ENCODE measurements around the gene SCGB1D4.
"Not testable (repeated sequence)": the region's sequence is repeated elsewhere in the genome, so short reads cannot be mapped to it uniquely, and the experiment has no call there.

Gene SCGB1D4, protein sequence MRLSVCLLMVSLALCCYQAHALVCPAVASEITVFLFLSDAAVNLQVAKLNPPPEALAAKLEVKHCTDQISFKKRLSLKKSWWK

DNA sequence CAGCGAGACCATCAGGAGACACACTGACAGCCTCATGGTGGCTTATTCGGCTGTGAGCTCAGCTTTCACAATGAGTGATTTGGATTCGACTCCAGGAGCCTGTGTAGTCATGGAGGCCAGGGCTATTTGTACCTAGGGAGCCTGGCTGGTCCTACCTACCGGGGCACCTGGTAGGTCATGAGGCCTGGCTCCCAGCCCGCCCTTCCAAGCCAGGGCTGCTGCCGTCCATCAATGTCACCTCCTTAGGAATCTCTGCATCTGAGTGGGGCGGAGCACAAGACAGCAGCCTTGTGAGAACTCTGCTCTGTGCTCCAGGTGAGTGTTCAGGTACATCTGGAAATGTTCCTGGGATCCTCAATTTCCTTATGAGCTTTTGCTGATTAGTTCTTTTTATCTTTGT is at the start of gene SCGB1D4:
SCGB1D4 (minus strand) TSS at position 101 of the 400 bp plus-strand sequence; CDS start at position 36, 65 bp downstream.
- no peak for DNase-seq

DNA sequence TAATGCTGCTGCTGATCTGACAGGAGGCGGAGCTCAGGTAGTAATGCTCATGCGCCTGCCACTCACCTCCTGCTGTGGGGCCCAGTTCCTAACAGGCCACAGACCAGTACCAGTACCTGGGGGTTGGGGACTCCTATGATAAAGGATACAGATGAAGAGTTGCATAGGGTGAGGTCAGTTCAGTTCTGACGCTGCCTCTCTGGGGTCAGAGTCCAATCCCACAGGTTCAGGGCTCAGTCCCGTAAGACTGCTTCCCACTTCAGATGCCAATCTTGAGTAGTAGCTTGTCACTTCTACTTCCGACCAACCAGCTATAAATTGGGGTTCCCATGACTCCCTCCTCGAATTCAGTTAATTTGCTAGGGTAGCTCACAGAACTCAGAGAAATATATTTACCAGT is 47.0 kb upstream of the SCGB1D4 start:
- DNase-seq: no peak

DNA sequence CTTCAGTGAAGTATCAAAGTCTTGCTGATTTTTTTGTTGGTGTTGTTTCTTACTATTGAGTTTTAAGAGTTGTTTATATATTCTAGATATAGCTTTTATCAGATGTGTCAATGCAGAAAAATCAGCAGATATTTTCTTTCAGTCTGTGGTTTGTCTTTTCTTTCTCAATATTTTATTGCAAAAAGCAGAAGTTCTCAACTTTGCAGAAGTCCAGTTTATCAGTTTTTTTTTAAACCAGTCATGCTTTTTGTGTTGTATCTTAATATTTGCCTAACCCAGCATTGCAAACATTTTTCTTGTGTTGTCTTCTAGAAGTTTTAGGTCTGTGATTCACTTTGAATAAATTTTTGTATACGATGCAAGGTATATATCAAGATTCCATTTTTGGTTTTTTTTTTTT is 45.3 kb upstream of the SCGB1D4 start:
- DNase-seq: no peak

DNA sequence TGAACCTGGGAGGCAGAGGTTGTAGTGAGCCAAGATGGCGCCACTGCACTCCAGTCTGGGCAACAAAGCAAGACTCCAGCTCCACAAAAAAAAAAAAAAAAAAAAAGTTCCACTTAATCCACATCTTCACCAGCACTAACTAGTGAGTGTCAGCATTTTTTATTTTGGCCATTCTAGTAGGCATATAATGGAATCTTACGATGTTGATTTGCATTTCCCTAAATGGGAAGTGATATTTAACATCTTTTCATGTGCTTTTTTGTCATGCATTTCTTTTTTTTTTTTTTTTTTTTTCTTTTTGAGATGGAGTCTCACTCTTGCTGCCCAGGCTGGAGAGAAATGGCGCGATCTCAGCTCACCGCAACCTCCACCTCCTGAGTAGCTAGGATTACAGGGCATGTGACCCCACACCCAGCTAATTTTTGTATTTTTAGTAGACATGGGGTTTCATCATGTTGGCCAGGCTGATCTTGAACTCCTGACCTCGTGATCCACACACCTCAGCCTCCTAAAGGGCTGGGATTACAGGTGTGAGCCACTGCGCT is 44.8 kb upstream of the SCGB1D4 start:
- DNase-seq: not testable (repeated sequence)

DNA sequence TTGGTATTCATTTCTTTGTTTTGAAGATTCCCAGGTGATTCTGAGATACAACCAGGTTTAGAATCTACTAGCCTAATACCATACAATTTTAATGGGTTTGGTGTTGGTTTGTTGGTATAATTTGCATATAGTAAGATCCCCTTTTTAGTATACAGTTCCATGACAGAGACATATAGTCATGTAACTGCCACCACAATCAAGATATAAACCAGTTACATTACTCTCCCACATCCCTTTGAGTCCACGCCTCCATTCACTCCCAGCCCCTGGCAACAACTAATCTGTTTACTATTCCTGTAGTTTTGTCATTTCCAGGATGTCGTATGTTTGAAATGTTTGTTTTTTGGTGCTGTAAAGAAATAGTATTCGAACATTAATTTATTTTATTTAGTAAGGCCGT is 42.7 kb upstream of the SCGB1D4 start:
- no peak for DNase-seq

DNA sequence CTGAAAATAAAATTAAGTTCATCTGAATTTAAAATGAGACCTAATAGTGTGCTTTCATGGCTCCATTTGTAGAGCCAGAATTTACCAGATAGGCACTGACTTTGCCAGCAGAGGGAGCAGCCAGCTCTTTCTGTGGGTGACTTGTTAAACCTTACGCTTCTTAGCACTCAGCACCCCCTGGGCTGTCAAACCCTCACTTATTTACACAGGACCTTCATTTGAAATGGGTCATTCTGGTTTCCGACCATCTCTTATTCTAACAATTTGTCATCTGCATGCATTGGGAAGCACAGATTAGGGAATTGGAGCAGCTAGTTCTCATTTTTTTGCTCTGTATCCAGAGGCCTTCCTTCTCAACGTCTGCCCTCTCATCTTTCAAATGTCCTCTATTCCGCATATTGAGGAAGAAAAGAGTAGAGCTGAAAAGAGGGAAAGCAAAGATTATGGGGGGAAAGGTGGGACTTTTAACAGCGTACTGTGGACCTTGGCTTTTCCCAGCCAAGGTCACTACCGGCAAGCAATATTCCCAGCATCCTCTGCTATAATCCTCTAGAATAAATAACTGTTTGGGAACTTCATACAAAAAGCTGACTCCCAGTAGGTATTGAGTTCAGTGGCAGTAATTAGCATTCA is 41.5 kb upstream of the SCGB1D4 start:
- DNase-seq: peak; percentile 27

DNA sequence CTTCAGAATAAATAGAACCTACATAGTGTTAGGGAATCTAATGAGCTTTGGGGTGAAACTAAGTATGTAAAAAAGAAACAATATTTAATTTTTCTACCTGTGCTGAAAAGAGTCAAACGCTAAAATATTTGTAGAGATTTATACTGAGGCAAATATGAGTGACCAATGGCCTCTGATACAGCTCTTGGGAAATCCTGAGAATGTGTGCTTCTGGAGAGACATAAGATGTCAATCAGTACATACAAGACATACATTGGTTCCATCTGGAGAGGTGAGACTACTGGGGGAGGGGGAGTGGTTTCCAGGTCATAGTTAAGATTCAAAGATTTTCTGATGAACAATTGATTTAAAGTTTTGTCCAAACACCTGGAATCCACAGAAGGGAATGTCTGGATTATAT is 39.3 kb upstream of the SCGB1D4 start:
- DNase-seq: no peak

DNA sequence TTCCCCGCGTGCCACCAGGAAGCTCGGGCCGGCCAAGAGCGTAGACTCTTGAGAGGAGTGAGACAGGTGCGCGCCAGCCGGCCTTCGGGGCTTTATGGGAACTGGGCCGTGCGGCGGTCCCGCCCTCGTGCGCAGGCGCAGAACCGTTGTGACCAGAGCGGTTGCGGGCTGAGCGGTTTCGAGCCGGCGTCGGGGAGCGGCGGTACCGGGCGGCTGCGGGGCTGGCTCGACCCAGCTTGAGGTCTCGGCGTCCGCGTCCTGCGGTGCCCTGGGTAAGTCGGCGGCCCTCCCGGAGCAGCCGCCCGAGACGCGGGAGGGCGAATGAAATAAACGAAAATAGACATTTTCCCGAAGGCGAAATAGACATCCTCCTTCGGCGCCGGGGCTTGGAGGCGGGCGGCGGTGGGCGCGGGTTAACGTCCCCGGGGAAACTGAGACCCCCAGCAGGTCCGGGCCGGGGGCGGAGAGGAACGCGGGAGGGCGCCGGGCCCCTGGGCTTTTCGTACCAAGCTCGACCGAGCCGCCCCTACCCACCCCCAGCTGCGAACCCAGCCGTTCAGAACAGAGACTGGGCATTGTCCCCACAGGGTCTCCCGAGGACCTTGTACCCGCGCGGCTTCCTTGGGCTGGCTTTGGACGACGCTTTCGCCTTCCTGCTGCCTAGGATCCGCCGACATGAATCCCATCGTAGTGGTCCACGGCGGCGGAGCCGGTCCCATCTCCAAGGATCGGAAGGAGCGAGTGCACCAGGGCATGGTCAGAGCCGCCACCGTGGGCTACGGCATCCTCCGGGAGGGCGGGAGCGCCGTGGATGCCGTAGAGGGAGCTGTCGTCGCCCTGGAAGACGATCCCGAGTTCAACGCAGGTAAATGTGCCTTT is 38.7 kb upstream of the SCGB1D4 start, which contains the start of gene ASRGL1:
ASRGL1 (plus strand) TSS at position 146 of the 879 bp plus-strand sequence; CDS start at position 676, 530 bp downstream.
- DNase-seq: peak; percentile 73

DNA sequence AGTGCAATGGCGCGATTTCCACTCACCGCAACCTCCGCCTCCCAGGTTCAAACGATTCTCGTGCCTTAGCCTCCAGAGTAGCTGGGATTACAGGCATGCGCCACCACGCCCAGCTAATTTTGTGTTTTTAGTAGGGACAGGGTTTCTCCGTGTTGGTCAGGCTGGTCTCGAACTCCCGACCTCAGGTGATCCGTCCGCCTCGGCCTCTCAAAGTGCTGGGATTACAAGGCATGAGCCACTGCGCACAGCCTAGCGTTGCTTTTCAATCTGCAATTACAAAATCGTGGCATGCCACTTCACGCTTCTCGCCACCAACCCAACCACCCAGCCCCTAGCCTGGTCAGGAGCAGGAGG is 38.1 kb upstream of the SCGB1D4 start:
- not testable (repeated sequence) for DNase-seq

DNA sequence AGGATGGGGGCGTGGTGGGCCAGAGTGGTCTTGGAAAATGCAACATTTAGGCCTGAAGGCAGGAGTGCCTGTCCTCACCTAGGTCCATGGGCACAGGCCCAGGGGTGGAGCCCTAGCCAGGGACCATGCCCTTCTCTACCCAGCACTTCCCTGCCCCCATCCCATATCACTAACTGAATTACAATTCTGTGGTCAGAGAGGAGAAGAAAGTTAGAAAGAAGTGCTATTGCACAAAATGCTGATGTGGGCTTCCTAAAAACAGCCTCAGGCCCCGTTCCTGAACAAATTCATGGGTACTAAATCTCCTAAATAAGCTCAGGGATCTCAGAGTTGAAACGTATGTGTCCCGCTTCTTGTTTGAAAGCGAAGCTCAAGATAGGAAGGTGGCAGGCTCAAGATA is 34.9 kb upstream of the SCGB1D4 start:
- DNase-seq: no peak

DNA sequence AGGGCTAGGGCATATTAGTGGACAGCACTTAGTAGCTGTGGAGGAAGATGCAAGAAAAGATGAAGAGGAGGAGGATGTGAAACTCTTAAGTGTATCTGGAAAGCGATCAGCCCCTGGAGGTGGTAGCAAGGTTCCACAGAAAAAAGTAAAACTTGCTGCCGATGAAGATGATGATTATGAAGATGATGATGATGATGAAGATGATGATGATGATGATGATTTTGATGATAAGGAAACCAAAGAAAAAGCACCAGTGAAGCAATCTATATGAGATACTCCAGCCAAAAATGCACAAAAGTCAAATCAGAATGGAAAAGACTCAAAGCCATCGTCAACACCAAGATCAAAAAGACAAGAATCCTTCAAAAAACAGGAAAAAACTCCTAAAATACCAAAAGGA is 32.4 kb upstream of the SCGB1D4 start:
- DNase-seq: not testable (repeated sequence)

DNA sequence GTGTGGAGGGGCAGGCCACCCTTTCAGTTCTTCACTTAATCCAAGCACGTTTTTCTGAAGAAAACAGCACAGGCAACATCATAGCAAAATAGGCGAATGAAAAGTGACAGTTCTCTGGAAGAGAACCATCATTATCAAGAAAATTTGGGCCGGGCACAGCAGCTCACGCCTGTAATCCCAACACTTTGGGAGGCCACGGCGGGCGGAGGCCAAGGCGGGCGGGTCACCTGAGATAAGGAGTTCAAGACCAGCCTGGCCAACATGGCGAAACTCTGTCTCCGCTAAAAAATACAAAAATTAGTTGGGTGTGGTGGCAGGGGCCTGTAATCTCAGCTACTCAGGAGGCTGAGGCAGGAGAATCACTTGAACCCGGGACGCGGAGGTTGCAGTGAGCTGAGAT is 28.7 kb upstream of the SCGB1D4 start:
- not testable (repeated sequence) for DNase-seq

DNA sequence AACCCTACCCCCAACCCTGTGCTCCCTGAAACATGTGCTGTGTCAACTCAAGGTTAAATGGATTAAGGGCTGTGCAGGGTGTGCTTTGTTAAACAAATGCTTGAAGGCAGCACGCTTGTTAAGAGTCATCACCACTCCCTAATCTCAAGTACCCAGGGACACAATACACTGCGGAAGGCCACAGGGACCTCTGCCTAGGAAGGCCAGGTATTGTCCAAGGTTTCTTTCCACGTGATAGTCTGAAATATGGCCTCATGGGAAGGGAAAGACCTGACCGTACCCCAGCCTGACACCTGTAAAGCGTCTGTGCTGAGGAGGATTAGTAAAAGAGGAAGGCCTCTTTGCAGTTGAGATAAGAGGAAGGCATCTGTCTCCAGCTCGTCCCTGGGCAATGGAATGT is 27.8 kb upstream of the SCGB1D4 start:
- DNase-seq: not testable (repeated sequence)

DNA sequence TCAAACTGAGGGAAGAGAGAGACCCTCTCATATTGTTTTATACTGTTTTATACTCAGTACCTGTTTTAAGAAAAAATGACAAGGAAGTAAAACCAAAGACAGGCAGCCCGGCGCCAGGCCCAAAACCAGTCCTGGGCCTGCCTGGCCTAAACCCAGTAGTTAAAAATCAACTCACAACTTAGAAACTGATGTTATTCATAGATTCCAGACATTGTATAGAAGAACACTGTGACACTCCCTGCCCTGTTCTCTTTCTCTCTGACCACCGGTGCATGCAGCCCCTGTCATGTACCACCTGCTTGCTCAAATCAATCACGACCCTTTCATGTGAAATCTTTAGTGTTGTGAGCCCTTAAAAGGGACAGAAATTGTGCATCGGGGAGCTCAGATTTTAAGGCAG is 26.9 kb upstream of the SCGB1D4 start:
- not testable (repeated sequence) for DNase-seq

DNA sequence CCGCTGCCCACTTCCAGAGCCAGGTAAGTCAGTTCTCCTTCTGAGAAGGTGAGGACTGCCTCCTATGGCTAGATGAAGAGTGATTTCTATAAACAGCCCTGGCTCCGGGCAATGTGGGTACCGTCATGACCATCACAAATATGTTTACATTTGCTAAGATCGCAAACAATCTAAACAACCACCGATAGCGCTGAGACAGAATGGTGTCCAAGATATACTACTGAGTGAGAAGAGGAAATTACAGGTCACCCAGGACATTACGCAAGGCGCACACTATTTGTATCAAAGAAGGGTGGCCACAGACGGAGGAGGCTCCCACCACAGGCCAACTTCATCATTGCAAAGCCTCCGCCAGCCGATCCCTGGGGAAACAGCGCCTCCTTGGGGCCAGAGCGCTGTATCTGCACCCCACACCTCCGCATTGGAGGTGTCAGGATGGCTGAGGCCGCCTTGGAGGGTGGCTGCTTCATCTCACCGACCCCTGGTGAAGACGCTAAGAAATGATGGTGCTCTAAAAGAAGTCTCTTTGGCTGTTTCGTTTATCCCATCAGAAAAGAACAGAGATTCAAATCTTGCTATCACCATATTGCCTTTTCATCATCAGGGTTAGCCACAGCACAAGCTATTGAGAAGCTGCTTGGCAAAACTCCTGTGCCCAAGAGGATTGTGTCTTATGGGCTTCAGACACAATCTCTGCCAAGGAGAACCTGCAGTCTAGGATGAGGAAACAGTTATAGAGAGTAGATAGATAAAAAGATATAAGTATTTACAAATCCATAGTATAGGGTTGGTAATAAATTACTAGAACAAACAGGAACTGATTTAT is 26.1 kb upstream of the SCGB1D4 start:
- no peak for DNase-seq

DNA sequence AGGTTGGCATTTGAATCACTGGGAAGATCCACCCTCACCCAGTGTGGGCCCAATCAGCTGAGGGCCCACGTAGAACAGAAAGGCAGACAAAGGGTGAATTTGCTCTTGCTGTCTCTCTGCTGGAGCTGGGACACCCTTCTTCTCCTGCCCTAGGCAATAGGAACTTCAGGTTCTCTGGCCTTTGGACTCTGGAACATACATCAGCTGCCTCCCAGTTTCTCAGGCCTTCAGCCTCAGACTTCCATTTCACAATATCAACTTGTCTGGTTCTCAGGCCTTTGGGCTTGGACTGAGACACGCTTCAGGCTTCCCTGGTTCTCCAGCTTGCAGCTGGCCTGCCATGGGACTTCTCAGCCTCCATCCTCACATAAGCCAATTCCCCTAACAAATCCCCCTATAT is 23.6 kb upstream of the SCGB1D4 start:
- DNase-seq: no peak

DNA sequence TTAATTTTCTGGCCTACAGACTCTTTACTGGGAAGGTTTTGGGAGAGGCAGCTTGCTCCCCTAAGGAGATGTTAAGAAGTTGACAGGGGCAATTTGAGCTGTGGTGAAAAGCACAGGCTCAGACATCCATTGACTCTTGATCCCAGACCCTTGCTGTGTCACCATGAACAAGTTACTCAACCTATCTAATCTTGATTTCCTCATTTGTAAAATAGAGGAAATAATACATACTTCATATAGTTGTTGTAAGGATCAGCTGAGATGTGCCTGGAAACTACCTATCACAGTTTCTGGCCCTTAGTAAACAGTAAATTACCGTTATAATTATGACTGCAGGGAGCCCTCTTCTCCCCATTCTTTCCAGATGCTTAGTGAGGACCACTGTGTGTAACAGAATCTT is 16.6 kb upstream of the SCGB1D4 start:
- DNase-seq: no peak

DNA sequence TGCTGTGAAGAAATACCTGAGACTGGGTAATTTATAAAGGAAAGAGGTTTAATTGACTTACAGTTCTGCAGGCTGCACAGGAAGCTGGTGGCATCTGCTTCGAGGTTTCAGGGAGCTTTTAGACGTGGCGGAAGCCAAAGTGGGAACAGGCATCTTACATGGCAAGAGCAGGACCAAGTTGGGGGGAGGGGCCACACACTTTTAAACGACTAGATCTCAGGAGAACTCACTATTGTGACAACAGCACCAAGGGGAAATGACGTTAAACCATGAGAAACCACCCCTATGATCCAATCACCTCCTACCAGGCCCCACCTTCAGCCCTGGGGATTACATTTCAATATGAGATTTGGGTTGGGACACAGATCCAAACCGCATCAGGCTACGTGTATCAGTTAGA is 11.1 kb upstream of the SCGB1D4 start:
- DNase-seq: no peak

DNA sequence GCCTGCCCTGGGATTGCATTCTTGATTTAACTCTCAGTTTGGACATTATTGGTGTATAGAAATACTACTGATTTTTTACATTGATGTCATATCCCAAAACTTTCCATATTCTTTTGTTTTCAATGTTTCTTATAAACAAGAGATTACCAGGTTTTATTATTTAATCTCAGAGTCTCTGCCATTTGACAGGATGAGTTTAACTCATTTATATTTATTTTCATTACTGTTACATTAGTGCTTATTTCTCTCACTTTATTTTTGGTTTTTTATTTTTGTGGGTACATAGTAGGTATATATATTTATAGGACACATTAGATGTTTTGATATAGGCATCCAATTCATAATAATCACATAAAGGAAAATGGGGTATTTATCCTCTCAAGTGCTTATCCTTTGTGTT is 9.1 kb upstream of the SCGB1D4 start:
- no peak for DNase-seq

DNA sequence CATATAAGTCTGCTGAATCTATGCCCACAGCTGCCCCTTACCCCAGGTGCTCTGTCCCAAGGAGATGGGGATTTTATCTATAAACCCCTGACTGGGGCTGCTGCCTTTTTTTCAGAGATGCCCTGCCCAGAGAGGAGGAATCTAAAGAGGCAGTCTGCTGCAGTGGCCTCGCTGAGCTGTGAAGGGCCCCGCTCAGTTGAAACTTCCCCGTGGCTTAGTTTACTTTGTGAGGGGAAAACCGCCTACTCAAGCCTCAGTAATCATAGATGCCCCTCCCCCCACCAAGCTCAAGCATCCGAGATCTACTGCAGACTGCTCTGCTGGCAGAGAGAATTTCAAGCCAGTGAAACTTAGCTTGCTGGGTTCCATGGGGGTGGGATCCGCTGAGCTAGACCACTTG is 7.4 kb upstream of the SCGB1D4 start:
- no peak for DNase-seq

DNA sequence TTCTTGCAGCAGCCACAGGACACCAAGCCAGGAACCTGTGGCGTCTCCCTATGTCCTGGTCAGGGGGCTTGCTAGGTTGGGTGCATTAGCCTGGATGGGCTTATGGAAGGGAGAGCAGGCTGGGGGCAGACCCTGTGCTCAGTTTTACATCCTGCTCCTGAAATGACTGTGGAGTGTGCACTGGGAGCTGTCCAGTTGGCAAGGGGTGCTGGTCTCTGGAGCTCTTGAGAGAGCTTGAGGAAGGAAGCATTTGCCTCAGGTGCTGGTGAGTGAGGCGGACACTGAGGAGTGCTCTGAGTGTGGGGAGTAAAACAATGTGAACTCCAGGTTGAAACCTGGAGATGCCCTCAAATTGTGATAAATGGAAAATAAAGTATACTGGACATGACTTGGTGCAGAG is 3.4 kb downstream of the SCGB1D4 start:
- no peak for DNase-seq

DNA sequence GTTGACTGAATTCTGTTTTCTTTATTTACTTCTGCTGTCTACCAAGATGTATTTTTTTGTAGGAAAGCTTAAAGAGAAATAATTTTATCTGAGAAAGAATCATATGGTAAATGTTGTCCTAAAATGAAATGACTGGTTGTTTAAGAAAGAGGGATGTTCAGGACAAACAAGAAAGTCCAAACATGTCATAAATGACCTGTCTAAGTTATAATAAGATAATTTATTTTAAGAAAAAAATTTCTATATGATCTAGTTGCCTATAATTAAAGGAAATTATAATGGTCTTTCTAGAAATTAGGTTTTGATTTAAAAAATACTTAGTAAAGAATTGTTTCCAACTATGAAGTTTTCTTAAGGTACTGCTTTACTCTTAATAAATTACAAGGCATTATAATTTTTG is 18.4 kb downstream of the SCGB1D4 start:
- no peak for DNase-seq

DNA sequence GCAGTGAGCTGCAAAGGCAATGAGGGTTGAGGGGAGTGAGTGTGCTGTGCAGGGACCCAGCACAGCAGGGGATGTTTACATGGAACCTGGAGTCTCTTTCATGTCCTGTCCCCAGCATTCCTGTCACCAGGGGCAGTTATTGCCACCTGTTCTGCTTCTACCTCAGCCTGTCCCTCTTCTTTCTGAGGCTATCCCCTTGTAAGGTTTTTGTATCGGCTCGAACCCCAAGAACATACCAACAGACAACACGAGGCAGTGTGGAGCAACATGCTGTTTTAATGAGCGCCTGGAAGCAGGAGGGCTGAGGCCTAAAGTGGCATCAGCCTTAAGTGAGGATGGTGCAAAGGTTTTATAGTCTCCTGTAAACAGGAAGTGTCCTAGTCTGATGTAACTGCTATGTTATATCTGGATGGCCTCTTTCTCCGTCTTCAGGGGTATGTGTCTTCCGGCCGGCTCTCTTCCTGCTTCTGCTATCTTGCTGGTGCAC is 25.0 kb downstream of the SCGB1D4 start:
- no peak for DNase-seq

All from DMS79 (cell line).